ENCODE data around the gene ADSS2. TPM values are rescaled to one million over a fixed set of nuclear protein-coding genes. Genes with fewer than 3 reads are reported as not detected.

ADSS2 gene
- total RNA-seq, 1 experiment from 2014 or later: 73.9 TPM

- H3K4me3 ChIP-seq (ENCODE audit: low read depth, low read length): no peak overlapping the region
- DNase-seq: peak; percentile 73 to 78
- H3K4me1 ChIP-seq: peaks cover 54% of the 10 kb centered on the region
- intact Hi-C loops (cut with micrococcal nuclease; ENCODE audit: unreplicated experiment): loop anchor here (2.0 to 10.0 kb wide), 3 partner anchors 98 to 376 kb away; partner anchors contain the start of gene COX20
- ChIA-PET POLR2A (interaction anchor here (0.6 to 0.7 kb wide), 3 partner anchors 10 to 156 kb away, joined by 3 read pairs; no protein-coding TSS in a partner anchor), CTCF (no interaction called here)
- no peaks in the 10 kb centered on the region for H3K36me3 ChIP-seq (ENCODE audit: control insufficient read depth, insufficient read depth, low read length)
- H3K9me3 Mint-ChIP-seq (ENCODE audit: unreplicated experiment): no peaks in the 10 kb centered on the region
- H3K36me3 Mint-ChIP-seq (ENCODE audit: insufficient read depth, unreplicated experiment): peaks cover 11% of the 10 kb centered on the region
- no peaks in the 10 kb centered on the region for H3K9me3 ChIP-seq
- peaks cover 42% of the 10 kb centered on the region for H3K4me1 Mint-ChIP-seq (ENCODE audit: low read depth, unreplicated experiment)
- H3K27me3 Mint-ChIP-seq (ENCODE audit: insufficient read depth, unreplicated experiment): no peaks in the 10 kb centered on the region
- H3K27me3 ChIP-seq (replicated peaks; ENCODE audit: control insufficient read depth, insufficient read depth, low read length): no peaks in the 10 kb centered on the region
- no peak for TF ChIP-seq CTCF (IDR thresholded peaks at IDR 0.05; ENCODE audit: insufficient read depth in 1 of 2, low read depth in 1 of 2, low read length in 1 of 2, severe bottlenecking in 1 of 2, unreplicated experiment in 1 of 2)
- BruUV-seq (replicated peaks): no TSS peak
- H3K27ac Mint-ChIP-seq (ENCODE audit: unreplicated experiment): peak overlapping the region; percentile 85
- peak overlapping the region; percentile 57 for H3K4me3 Mint-ChIP-seq (ENCODE audit: unreplicated experiment)
Measured at GRCh38 chr1:244458781-244459180, 7.1 kb upstream of the ADSS2 start.

DNA sequence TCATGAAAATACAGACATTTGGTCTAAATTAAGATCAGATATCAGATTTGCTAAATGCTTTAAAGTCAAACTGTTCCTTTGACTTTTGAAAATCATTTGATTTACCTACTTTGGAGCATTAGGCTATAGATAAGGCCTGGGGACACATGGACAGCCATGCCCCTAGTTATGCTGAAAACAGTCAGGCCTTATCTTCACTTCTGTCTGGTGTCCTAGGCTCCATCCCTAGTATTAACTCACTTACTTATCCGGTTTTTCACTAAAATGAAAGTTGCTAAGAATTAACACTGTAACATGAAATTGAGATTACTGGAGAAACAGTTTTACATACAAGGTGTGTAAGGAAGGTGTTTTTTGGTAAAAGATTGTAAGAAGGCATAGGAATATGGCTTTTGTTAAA is 4.9 kb upstream of the ADSS2 start:
- H3K4me1 ChIP-seq: peaks cover 53% of the 10 kb centered on the region
- no peak for TF ChIP-seq CTCF (IDR thresholded peaks at IDR 0.05; ENCODE audit: insufficient read depth in 1 of 2, low read depth in 1 of 2, low read length in 1 of 2, severe bottlenecking in 1 of 2, unreplicated experiment in 1 of 2)
- peak overlapping the region; percentile 51 for H3K27ac Mint-ChIP-seq (ENCODE audit: unreplicated experiment)
- intact Hi-C loops (cut with micrococcal nuclease; ENCODE audit: unreplicated experiment): loop anchor here (10.0 kb wide), 2 partner anchors 338 to 378 kb away; partner anchors contain the start of gene COX20
- POLR2A ChIA-PET: no interaction called here
- H3K4me1 Mint-ChIP-seq (ENCODE audit: low read depth, unreplicated experiment): peaks cover 51% of the 10 kb centered on the region
- H3K4me3 ChIP-seq (ENCODE audit: low read depth, low read length): no peak overlapping the region
- no peaks in the 10 kb centered on the region for H3K27me3 Mint-ChIP-seq (ENCODE audit: insufficient read depth, unreplicated experiment)
- no peak for DNase-seq
- no peaks in the 10 kb centered on the region for H3K36me3 ChIP-seq (ENCODE audit: control insufficient read depth, insufficient read depth, low read length)
- no peaks in the 10 kb centered on the region for H3K9me3 ChIP-seq
- no peak overlapping the region for H3K4me3 Mint-ChIP-seq (ENCODE audit: unreplicated experiment)
- CTCF ChIA-PET: no interaction called here
- no peaks in the 10 kb centered on the region for H3K9me3 Mint-ChIP-seq (ENCODE audit: unreplicated experiment)
- H3K27me3 ChIP-seq (replicated peaks; ENCODE audit: control insufficient read depth, insufficient read depth, low read length): no peaks in the 10 kb centered on the region
- peaks cover 14% of the 10 kb centered on the region for H3K36me3 Mint-ChIP-seq (ENCODE audit: insufficient read depth, unreplicated experiment)
- BruUV-seq (replicated peaks): no TSS peak

- peak in 1 of 2 experiments; percentile 28 for DNase-seq
- ChIA-PET CTCF (no interaction called here), POLR2A (no interaction called here)
- peaks cover 19% of the 10 kb centered on the region for H3K36me3 Mint-ChIP-seq (ENCODE audit: insufficient read depth, unreplicated experiment)
- Histone ChIP-seq H3K27me3 (replicated peaks; ENCODE audit: control insufficient read depth, insufficient read depth, low read length) (no peaks in the 10 kb centered on the region), H3K4me3 (ENCODE audit: low read depth, low read length) (no peak overlapping the region), H3K9me3 (no peaks in the 10 kb centered on the region), H3K4me1 (peaks cover 46% of the 10 kb centered on the region), H3K36me3 (ENCODE audit: control insufficient read depth, insufficient read depth, low read length) (no peaks in the 10 kb centered on the region)
- H3K9me3 Mint-ChIP-seq (ENCODE audit: unreplicated experiment): no peaks in the 10 kb centered on the region
- TF ChIP-seq CTCF (IDR thresholded peaks at IDR 0.05; ENCODE audit: insufficient read depth in 1 of 2, low read depth in 1 of 2, low read length in 1 of 2, severe bottlenecking in 1 of 2, unreplicated experiment in 1 of 2): no peak
- peak overlapping the region; percentile 72 for H3K27ac Mint-ChIP-seq (ENCODE audit: unreplicated experiment)
- peaks cover 47% of the 10 kb centered on the region for H3K4me1 Mint-ChIP-seq (ENCODE audit: low read depth, unreplicated experiment)
- peak overlapping the region; percentile 47 for H3K4me3 Mint-ChIP-seq (ENCODE audit: unreplicated experiment)
- BruUV-seq (replicated peaks): no TSS peak
- H3K27me3 Mint-ChIP-seq (ENCODE audit: insufficient read depth, unreplicated experiment): no peaks in the 10 kb centered on the region
- intact Hi-C loops (cut with micrococcal nuclease; ENCODE audit: unreplicated experiment): loop anchor here (5.0 to 10.0 kb wide), 3 partner anchors 340 to 508 kb away; partner anchors contain the start of gene COX20
Measured at GRCh38 chr1:244454412-244454811, 2.7 kb upstream of the ADSS2 start.
